IMR-90 (cell line): ENCODE measurements around the gene PRRG1.

Experiments used
- CTCF ChIP-seq: conservative IDR thresholded peaks from 2 replicates; pipeline ENCODE4 v1.5.1; 2012; ENCODE audit warnings: mild to moderate bottlenecking, low read depth, low read length, improper control_type of control experiment
- MAZ ChIP-seq: IDR thresholded peaks from 2 replicates; pipeline ENCODE4 v1.6.1; 2012; ENCODE audit warnings: low read depth, mild to moderate bottlenecking, low read length, improper control_type of control experiment, moderate library complexity, borderline replicate concordance
- POLR2A ChIP-seq: IDR thresholded peaks from 2 replicates; pipeline ENCODE4 v1.6.1; 2012; ENCODE audit warnings: mild to moderate bottlenecking, low read depth, low read length
- RAD21 ChIP-seq: IDR thresholded peaks from 2 replicates; pipeline ENCODE4 v1.6.1; 2012; ENCODE audit warnings: low read length, improper control_type of control experiment
- RCOR1 ChIP-seq: IDR thresholded peaks from 2 replicates; pipeline ENCODE4 v1.6.1; 2012; ENCODE audit warnings: mild to moderate bottlenecking, low read length, improper control_type of control experiment; ENCODE audit not compliant: insufficient replicate concordance
- USF2 ChIP-seq: fragments of 150-350 bp; IDR thresholded peaks from 2 replicates; pipeline ENCODE4 v1.6.1; 2017; ENCODE audit warnings: mild to moderate bottlenecking, antibody characterized with exemption, low read length, low read depth

- TF ChIP-seq RAD21 (no peak), USF2 (no peak), CTCF (no peak), RCOR1 (no peak), POLR2A (no peak), MAZ (no peak)
Measured at GRCh38 chrX:37314531-37314930, 34.6 kb upstream of the PRRG1 start.
